Measurements from ENCODE around the gene B3GNT4.

The B3GNT4 gene
- long read RNA-seq: 0 reads

GRCh38 chr12:122203301-122204166, at the start of gene B3GNT4:
B3GNT4 (plus strand) TSS chr12:122203709; CDS start chr12:122204619, 910 bp downstream.
- no peak within 1 kb of the TSS for H3K27ac ChIP-seq (replicated peaks)
- peak within 1 kb of the TSS; percentile 35 for H3K4me3 ChIP-seq (replicated peaks; ENCODE audit: insufficient read depth, low read length)
- no peak for DNase-seq (ENCODE audit: low read depth in 1 of 2, low spot score in 1 of 2)
- no peak for TF ChIP-seq CTCF (IDR thresholded peaks at IDR 0.05; ENCODE audit: insufficient read depth, low read length)
- H3K27me3 ChIP-seq (ENCODE audit: insufficient read depth, poor library complexity, severe bottlenecking): peaks cover 28% of the 10 kb centered on the region

GRCh38 chr12:122155705-122156104, 47.8 kb upstream of the B3GNT4 start:
- H3K27ac ChIP-seq (replicated peaks): no peak overlapping the region
- DNase-seq (ENCODE audit: low read depth in 1 of 2, low spot score in 1 of 2): no peak
- no peak overlapping the region for H3K4me3 ChIP-seq (replicated peaks; ENCODE audit: insufficient read depth, low read length)
- no peaks in the 10 kb centered on the region for H3K27me3 ChIP-seq (ENCODE audit: insufficient read depth, poor library complexity, severe bottlenecking)
- TF ChIP-seq REST (IDR thresholded peaks at IDR 0.05; ENCODE audit: insufficient replicate concordance, low read depth) (no peak), SPI1 (IDR thresholded peaks at IDR 0.05; ENCODE audit: borderline replicate concordance, low read depth) (no peak), CTCF (IDR thresholded peaks at IDR 0.05; ENCODE audit: insufficient read depth, low read length) (no peak), GABPA (IDR thresholded peaks at IDR 0.05; ENCODE audit: low read depth) (no peak)

- TF ChIP-seq POLR2AphosphoS5 (IDR thresholded peaks at IDR 0.05; ENCODE audit: low read depth): no peak
- no peak for TF ChIP-seq CTCF (IDR thresholded peaks at IDR 0.05; ENCODE audit: insufficient read depth, low read length)
- no peak for TF ChIP-seq SPI1 (IDR thresholded peaks at IDR 0.05; ENCODE audit: borderline replicate concordance, low read depth)
- no peak for TF ChIP-seq REST (IDR thresholded peaks at IDR 0.05; ENCODE audit: insufficient replicate concordance, low read depth)
- no peak for TF ChIP-seq GABPA (IDR thresholded peaks at IDR 0.05; ENCODE audit: low read depth)
- no peak overlapping the region for H3K27ac ChIP-seq (replicated peaks)
- no peak overlapping the region for H3K4me3 ChIP-seq (replicated peaks; ENCODE audit: insufficient read depth, low read length)
- DNase-seq (ENCODE audit: low read depth in 1 of 2, low spot score in 1 of 2): no peak
- H3K27me3 ChIP-seq (ENCODE audit: insufficient read depth, poor library complexity, severe bottlenecking): no peaks in the 10 kb centered on the region
Measured at GRCh38 chr12:122158700-122159285, 44.7 kb upstream of the B3GNT4 start.
